HEK293 (cell line): ENCODE data around the gene UNC5B.

Source experiments
- ZBTB48 ChIP-seq: fragments of 450-650 bp; formaldehyde crosslinking; IDR thresholded peaks from 2 replicates; pipeline ENCODE4 v1.5.1; 2016; ENCODE audit warnings: missing biosample characterization, missing genetic modification characterization
- ZNF677 ChIP-seq: fragments of 450-650 bp; IDR thresholded peaks from 2 replicates; pipeline ENCODE4 v1.5.0; 2018; ENCODE audit warnings: missing biosample characterization, mild to moderate bottlenecking, missing genetic modification characterization, moderate library complexity

- no peak for TF ChIP-seq ZNF677 (tag by site-specific recombination)
- TF ChIP-seq ZBTB48 (tag by site-specific recombination): no peak
These were observed 49.7 kb downstream of the UNC5B start for GRCh38 chr10:71262027-71262426.
